ENCODE data around the gene SPECC1.

GRCh38 chr17:20228860-20229259 lies 219.7 kb downstream of the SPECC1 start:
- no peak for TF ChIP-seq CTCF (IDR thresholded peaks at IDR 0.05)
- no peak for TF ChIP-seq POLR2A (IDR thresholded peaks at IDR 0.05)
